HepG2 (cell line): ENCODE measurements around the gene INF2. TPM values are rescaled to one million over a fixed set of nuclear protein-coding genes. Genes with fewer than 3 reads are reported as not detected.
A peak's percentile ranks its signal among the peaks of the same experiment; 100 is the strongest.

Experiments
- DBP ChIP-seq: sonication (generic); formaldehyde crosslinking; IDR thresholded peaks from 2 replicates; pipeline ENCODE4 v1.4.0; 2020; ENCODE audit warnings: missing genetic modification reagents; ENCODE audit errors: not compliant biosample characterization
- FOXP4 ChIP-seq: sonication (generic); formaldehyde crosslinking; IDR thresholded peaks from 2 replicates; pipeline ENCODE4 v1.4.0; 2020; ENCODE audit warnings: missing genetic modification reagents
- HDAC1 ChIP-seq: sonication (generic); formaldehyde crosslinking; IDR thresholded peaks from 2 replicates; pipeline ENCODE4 v1.5.1; 2020; ENCODE audit warnings: mild to moderate bottlenecking, missing genetic modification reagents
- HOXA7 ChIP-seq: sonication (generic); formaldehyde crosslinking; IDR thresholded peaks from 2 replicates; pipeline ENCODE4 v1.8.1; 2022; ENCODE audit warnings: mild to moderate bottlenecking, missing genetic modification reagents, moderate library complexity
- HOXD1 ChIP-seq: sonication (generic); formaldehyde crosslinking; IDR thresholded peaks from 2 replicates; pipeline ENCODE4 v1.5.0; 2020; ENCODE audit warnings: missing genetic modification reagents
- ISX ChIP-seq: sonication (generic); formaldehyde crosslinking; conservative IDR thresholded peaks from 2 replicates; pipeline ENCODE4 v1.5.0; 2020; ENCODE audit warnings: missing genetic modification reagents
- KDM1A ChIP-seq: IDR thresholded peaks from 2 replicates; pipeline ENCODE4 v1.6.1; 2016; ENCODE audit warnings: missing compliant biosample characterization
- MYC ChIP-seq: sonication (generic); formaldehyde crosslinking; IDR thresholded peaks from 2 replicates; pipeline ENCODE4 v1.9.0; 2021; ENCODE audit warnings: missing genetic modification reagents, borderline replicate concordance
- NBN ChIP-seq: fragments of 450-650 bp; conservative IDR thresholded peaks from 2 replicates; pipeline ENCODE4 v1.6.1; 2017
- SOX13 ChIP-seq, 3 experiments: fragments of 450-650 bp in 1 of 3; sonication (generic) in 1 of 3; formaldehyde crosslinking in 1 of 3; IDR thresholded peaks in 2 of 3; conservative IDR thresholded peaks in 1 of 3; 2 replicates each; pipeline versions ENCODE4 v1.5.0 to v1.6.1; 2016 to 2020; ENCODE audit warnings: antibody characterized with exemption in 1 of 3, mild to moderate bottlenecking in 1 of 3, missing compliant biosample characterization in 1 of 3, missing genetic modification reagents in 1 of 3, moderate library complexity in 1 of 3
- TBX2 ChIP-seq: sonication (generic); formaldehyde crosslinking; IDR thresholded peaks from 2 replicates; pipeline ENCODE4 v1.5.0; 2020; ENCODE audit warnings: missing genetic modification reagents, mild to moderate bottlenecking, borderline replicate concordance
- ZFP37 ChIP-seq: sonication (generic); formaldehyde crosslinking; IDR thresholded peaks from 2 replicates; pipeline ENCODE4 v1.4.0; 2020; ENCODE audit warnings: missing genetic modification reagents, borderline replicate concordance
- ZFP82 ChIP-seq: sonication (generic); formaldehyde crosslinking; IDR thresholded peaks from 2 replicates; pipeline ENCODE4 v1.5.1; 2020; ENCODE audit warnings: mild to moderate bottlenecking, missing genetic modification reagents, borderline replicate concordance
- ZGPAT ChIP-seq: IDR thresholded peaks from 2 replicates; pipeline ENCODE4 v1.6.1; 2016; ENCODE audit warnings: mild to moderate bottlenecking
- ZNF10 ChIP-seq: sonication (generic); formaldehyde crosslinking; IDR thresholded peaks from 2 replicates; pipeline ENCODE4 v1.4.0; 2020; ENCODE audit warnings: mild to moderate bottlenecking, low read depth, missing genetic modification reagents, borderline replicate concordance
- ZNF543 ChIP-seq: sonication (generic); formaldehyde crosslinking; IDR thresholded peaks from 2 replicates; pipeline ENCODE4 v1.4.0; 2020; ENCODE audit warnings: mild to moderate bottlenecking, missing genetic modification reagents
- ZNF598 ChIP-seq: sonication (generic); formaldehyde crosslinking; IDR thresholded peaks from 2 replicates; pipeline ENCODE4 v1.5.1; 2020; ENCODE audit warnings: mild to moderate bottlenecking, missing genetic modification reagents, borderline replicate concordance
- ZNF777 ChIP-seq: sonication (generic); formaldehyde crosslinking; IDR thresholded peaks from 2 replicates; pipeline ENCODE4 v1.4.0; 2020; ENCODE audit warnings: missing genetic modification reagents
- ZNF781 ChIP-seq: sonication (generic); formaldehyde crosslinking; IDR thresholded peaks from 2 replicates; pipeline ENCODE4 v1.5.1; 2020; ENCODE audit warnings: borderline replicate concordance, mild to moderate bottlenecking, missing genetic modification reagents; ENCODE audit errors: not compliant biosample characterization
- ZNF883 ChIP-seq: sonication (generic); formaldehyde crosslinking; IDR thresholded peaks from 2 replicates; pipeline ENCODE4 v1.5.1; 2020; ENCODE audit warnings: mild to moderate bottlenecking, missing genetic modification reagents; ENCODE audit errors: not compliant biosample characterization
- polyA plus RNA-seq, 8 experiments: library from polyadenylated mRNA; depleted of rRNA in 3 of 8; stranded (reverse) in 7 of 8; unstranded in 1 of 8; fragments of >200 nt; fragmentation: Illumina TruSeq in 4 of 8; extraction: Trizol in 4 of 8; gene quantifications; 2 replicates each; pipeline versions ENCODE4 v1.2.1 to v1.2.3, GENCODE V29; 2011 to 2016; ENCODE audit warnings: low read depth in 4 of 8, missing spikeins in 1 of 8, mixed read lengths in 1 of 8; ENCODE audit not compliant: insufficient read depth in 1 of 8
- total RNA-seq, 5 experiments: library from RNA; depleted of rRNA; stranded (reverse); fragments of >200 nt; fragmentation: Illumina TruSeq; extraction: Trizol; gene quantifications; 2 replicates each; pipeline ENCODE4 v1.2.3, GENCODE V29; 2016; ENCODE audit warnings: low read depth in 1 of 5
- TF ChIP-seq, protein P1 (sequence below): sonication (generic); formaldehyde crosslinking; IDR thresholded peaks from 2 replicates; pipeline ENCODE4 v1.4.0; 2020; ENCODE audit warnings: missing genetic modification reagents, borderline replicate concordance

Gene INF2
- total and polyA plus RNA-seq, 2 of the 13 experiments (the other 11 are each of a cell fraction or from before 2014, with no cell fraction given) = 16.4 to 26.4 TPM

GRCh38 chr14:104735830-104736642 lies 46.6 kb downstream of the INF2 start (continued):
- TF ChIP-seq FOXP4 (CRISPR knock-in tag) = peak; percentile 93
- peak; percentile 87 for TF ChIP-seq TBX2 (CRISPR knock-in tag)
- TF ChIP-seq HDAC1 (CRISPR knock-in tag) = peak; percentile 95
- peak; percentile 87; the same call in 1 of the 2 replicates for TF ChIP-seq ZGPAT (CRISPR knock-in tag)
- TF ChIP-seq ZNF10 (CRISPR knock-in tag) = no peak
- peak; percentile 93; the same call in 1 of the 2 replicates for TF ChIP-seq ZFP37
- TF ChIP-seq DBP = no peak
- TF ChIP-seq HOXA7 (CRISPR knock-in tag) = no peak
- peak; percentile 88; the same call in 1 of the 2 replicates for TF ChIP-seq HOXD1
- TF ChIP-seq ZFP82 (CRISPR knock-in tag) = no peak
- peak; percentile 38; the same call in 1 of the 2 replicates for TF ChIP-seq SOX13 (IDR thresholded peaks at IDR 0.05)
- peak in 1 of 2 experiments; percentile 77; a peak in 1 of 4 replicates for TF ChIP-seq SOX13 (CRISPR knock-in tag; conservative IDR thresholded peaks at IDR 0.05 in 1 of 2, IDR thresholded peaks at IDR 0.05 in 1 of 2)
- TF ChIP-seq, protein P1, sequence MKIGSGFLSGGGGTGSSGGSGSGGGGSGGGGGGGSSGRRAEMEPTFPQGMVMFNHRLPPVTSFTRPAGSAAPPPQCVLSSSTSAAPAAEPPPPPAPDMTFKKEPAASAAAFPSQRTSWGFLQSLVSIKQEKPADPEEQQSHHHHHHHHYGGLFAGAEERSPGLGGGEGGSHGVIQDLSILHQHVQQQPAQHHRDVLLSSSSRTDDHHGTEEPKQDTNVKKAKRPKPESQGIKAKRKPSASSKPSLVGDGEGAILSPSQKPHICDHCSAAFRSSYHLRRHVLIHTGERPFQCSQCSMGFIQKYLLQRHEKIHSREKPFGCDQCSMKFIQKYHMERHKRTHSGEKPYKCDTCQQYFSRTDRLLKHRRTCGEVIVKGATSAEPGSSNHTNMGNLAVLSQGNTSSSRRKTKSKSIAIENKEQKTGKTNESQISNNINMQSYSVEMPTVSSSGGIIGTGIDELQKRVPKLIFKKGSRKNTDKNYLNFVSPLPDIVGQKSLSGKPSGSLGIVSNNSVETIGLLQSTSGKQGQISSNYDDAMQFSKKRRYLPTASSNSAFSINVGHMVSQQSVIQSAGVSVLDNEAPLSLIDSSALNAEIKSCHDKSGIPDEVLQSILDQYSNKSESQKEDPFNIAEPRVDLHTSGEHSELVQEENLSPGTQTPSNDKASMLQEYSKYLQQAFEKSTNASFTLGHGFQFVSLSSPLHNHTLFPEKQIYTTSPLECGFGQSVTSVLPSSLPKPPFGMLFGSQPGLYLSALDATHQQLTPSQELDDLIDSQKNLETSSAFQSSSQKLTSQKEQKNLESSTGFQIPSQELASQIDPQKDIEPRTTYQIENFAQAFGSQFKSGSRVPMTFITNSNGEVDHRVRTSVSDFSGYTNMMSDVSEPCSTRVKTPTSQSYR = peak; percentile 39; the same call in 1 of the 2 replicates
- TF ChIP-seq ZNF543 (CRISPR knock-in tag) = peak; percentile 81
- peak; percentile 81; the same call in 1 of the 2 replicates for TF ChIP-seq ZNF598 (CRISPR knock-in tag)
- peak; percentile 99 for TF ChIP-seq MYC
- TF ChIP-seq ISX = no peak
- TF ChIP-seq KDM1A (CRISPR knock-in tag) = no peak
- no peak for TF ChIP-seq NBN
- no peak for TF ChIP-seq ZNF777 (CRISPR knock-in tag)
- TF ChIP-seq ZNF883 (CRISPR knock-in tag) = peak; percentile 79
- TF ChIP-seq ZNF781 (CRISPR knock-in tag) = no peak
